ENCODE results near the gene ADAM22. TPM values are rescaled to one million over a fixed set of nuclear protein-coding genes. Genes with fewer than 3 reads are reported as not detected.

ADAM22 gene
- total RNA-seq, 1 experiment from 2014 or later = 10.0 TPM

DNA sequence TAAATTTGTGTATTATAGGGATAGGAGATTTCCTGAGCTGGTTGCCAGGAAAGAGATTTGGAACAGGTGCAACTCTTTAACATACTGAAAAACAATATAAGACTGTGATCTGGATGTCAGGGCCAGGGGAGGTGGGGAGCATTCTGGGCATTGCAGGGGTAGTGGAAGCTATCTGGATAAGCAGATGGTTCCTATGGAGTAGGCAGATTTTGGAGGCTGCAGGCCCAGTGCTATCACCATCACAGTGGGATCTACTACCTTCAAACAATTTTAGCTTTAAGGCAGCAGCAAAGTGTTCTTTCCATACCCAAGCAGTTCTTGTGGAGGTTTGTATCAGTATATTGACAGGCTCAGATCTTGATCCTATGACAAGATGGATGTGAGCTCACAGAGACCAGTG is 71.1 kb downstream of the ADAM22 start (continued):
- TF ChIP-seq, protein P1, sequence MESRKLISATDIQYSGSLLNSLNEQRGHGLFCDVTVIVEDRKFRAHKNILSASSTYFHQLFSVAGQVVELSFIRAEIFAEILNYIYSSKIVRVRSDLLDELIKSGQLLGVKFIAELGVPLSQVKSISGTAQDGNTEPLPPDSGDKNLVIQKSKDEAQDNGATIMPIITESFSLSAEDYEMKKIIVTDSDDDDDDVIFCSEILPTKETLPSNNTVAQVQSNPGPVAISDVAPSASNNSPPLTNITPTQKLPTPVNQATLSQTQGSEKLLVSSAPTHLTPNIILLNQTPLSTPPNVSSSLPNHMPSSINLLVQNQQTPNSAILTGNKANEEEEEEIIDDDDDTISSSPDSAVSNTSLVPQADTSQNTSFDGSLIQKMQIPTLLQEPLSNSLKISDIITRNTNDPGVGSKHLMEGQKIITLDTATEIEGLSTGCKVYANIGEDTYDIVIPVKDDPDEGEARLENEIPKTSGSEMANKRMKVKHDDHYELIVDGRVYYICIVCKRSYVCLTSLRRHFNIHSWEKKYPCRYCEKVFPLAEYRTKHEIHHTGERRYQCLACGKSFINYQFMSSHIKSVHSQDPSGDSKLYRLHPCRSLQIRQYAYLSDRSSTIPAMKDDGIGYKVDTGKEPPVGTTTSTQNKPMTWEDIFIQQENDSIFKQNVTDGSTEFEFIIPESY (IDR thresholded peaks at IDR 0.05; ENCODE audit: extremely low read depth, insufficient replicate concordance, low read length) = no peak
- TF ChIP-seq, protein P2, sequence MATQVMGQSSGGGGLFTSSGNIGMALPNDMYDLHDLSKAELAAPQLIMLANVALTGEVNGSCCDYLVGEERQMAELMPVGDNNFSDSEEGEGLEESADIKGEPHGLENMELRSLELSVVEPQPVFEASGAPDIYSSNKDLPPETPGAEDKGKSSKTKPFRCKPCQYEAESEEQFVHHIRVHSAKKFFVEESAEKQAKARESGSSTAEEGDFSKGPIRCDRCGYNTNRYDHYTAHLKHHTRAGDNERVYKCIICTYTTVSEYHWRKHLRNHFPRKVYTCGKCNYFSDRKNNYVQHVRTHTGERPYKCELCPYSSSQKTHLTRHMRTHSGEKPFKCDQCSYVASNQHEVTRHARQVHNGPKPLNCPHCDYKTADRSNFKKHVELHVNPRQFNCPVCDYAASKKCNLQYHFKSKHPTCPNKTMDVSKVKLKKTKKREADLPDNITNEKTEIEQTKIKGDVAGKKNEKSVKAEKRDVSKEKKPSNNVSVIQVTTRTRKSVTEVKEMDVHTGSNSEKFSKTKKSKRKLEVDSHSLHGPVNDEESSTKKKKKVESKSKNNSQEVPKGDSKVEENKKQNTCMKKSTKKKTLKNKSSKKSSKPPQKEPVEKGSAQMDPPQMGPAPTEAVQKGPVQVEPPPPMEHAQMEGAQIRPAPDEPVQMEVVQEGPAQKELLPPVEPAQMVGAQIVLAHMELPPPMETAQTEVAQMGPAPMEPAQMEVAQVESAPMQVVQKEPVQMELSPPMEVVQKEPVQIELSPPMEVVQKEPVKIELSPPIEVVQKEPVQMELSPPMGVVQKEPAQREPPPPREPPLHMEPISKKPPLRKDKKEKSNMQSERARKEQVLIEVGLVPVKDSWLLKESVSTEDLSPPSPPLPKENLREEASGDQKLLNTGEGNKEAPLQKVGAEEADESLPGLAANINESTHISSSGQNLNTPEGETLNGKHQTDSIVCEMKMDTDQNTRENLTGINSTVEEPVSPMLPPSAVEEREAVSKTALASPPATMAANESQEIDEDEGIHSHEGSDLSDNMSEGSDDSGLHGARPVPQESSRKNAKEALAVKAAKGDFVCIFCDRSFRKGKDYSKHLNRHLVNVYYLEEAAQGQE (IDR thresholded peaks at IDR 0.05; ENCODE audit: low read depth) = no peak
- TF ChIP-seq YY1 (IDR thresholded peaks at IDR 0.05; ENCODE audit: extremely low read depth, insufficient replicate concordance, low read depth, low read length) (no peak), POLR2A (IDR thresholded peaks at IDR 0.05; ENCODE audit: borderline replicate concordance, extremely low read depth, insufficient read depth, insufficient read length) (no peak)

DNA sequence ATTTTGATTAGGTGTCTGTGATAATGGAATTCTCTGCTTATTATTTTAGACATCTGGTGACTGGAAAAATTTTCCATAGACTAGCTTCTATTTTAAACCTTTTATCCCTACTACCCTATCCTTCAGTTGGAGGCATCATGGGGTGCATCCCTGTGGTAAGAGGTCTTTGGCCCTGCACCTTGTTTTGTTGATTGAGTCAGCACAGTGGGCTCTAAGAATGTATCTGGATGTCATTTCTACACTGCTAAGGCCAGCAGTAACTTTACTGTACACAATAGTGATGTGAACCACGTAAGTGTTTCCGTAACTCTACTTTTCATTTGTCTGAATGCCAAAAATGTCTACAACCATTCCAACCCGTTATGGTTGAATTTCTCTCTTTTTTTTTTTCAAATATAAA is 75.6 kb downstream of the ADAM22 start:
- RAD21 ChIA-PET (ENCODE audit: low non-redundant PET in 1 of 2, low total read pairs in 2 of 2, uncharacterized antibody in 2 of 2, unreplicated experiment in 2 of 2) = no interaction called here
- CTCF ChIA-PET = no interaction called here
- no peaks in the 10 kb centered on the region for H3K9me3 ChIP-seq (ENCODE audit: control insufficient read depth in 1 of 2, insufficient read depth in 1 of 2, low read depth in 1 of 2, low read length in 2 of 2)
- H2AFZ ChIP-seq (ENCODE audit: low read depth, low read length, poor library complexity, severe bottlenecking) = no peak overlapping the region
- BruUV-seq (replicated peaks) = no TSS peak
- ATAC-seq = no peak
- no peak overlapping the region for H3K27ac ChIP-seq (ENCODE audit: low read depth, low read length)
- H3K36me3 ChIP-seq (ENCODE audit: control insufficient read depth in 1 of 2, insufficient read depth in 2 of 2, low read length in 2 of 2) = no peaks in the 10 kb centered on the region
- no peak for TF ChIP-seq EZH2phosphoT487 (IDR thresholded peaks at IDR 0.05; ENCODE audit: borderline replicate concordance)
- no peak for TF ChIP-seq ZNF274 (IDR thresholded peaks at IDR 0.05; ENCODE audit: low read depth, low read length)
- POLR2A ChIA-PET = no interaction called here
- H3K4me2 ChIP-seq (ENCODE audit: low read length) = no peak overlapping the region
- intact Hi-C loops (cut with micrococcal nuclease) = no loop called here
- H3K4me3 ChIP-seq (replicated peaks in 1 of 2; ENCODE audit: low read depth in 1 of 2, low read length in 2 of 2) = no peak overlapping the region
- no peaks in the 10 kb centered on the region for H3K9me2 ChIP-seq (ENCODE audit: insufficient read depth)
- no peak overlapping the region for H3K9ac ChIP-seq (ENCODE audit: low read length)
- no peaks in the 10 kb centered on the region for H4K20me1 ChIP-seq (ENCODE audit: insufficient read depth)
- no peaks in the 10 kb centered on the region for H3K4me1 ChIP-seq (ENCODE audit: control insufficient read depth in 1 of 2, insufficient read depth in 2 of 2, low read length in 2 of 2)
- no peak for DNase-seq (ENCODE audit: low read depth, low spot score)
- no peaks in the 10 kb centered on the region for H3K27me3 ChIP-seq (ENCODE audit: insufficient read depth, low read length)
- no peaks in the 10 kb centered on the region for H3K79me2 ChIP-seq (ENCODE audit: insufficient read depth, low read length)
